Measurements from ENCODE around the gene GNPDA2.

- TF ChIP-seq CTCF (IDR thresholded peaks at IDR 0.05; ENCODE audit: poor library complexity), result no peak
- no peak for TF ChIP-seq EZH2 (IDR thresholded peaks at IDR 0.05; ENCODE audit: borderline replicate concordance)
Measured at GRCh38 chr4:44660396-44660795, 66.0 kb downstream of the GNPDA2 start.

Measured in hepatocyte (in vitro differentiated cells).